Measurements from ENCODE around the gene LAP3.

GRCh38 chr4:17552427-17552826 is 24.6 kb upstream of the LAP3 start:
- TF ChIP-seq CTCF (IDR thresholded peaks at IDR 0.05), result no peak
- TF ChIP-seq POLR2A (IDR thresholded peaks at IDR 0.05), result no peak
- no peak for TF ChIP-seq POLR2AphosphoS5 (IDR thresholded peaks at IDR 0.05)
- no peak for TF ChIP-seq EP300 (IDR thresholded peaks at IDR 0.05)
